Coronary artery (tissue), 2 donors: ENCODE measurements around the gene CRYGS.
"Not testable (repeated sequence)": the region's sequence is repeated elsewhere in the genome, so short reads cannot be mapped to it uniquely, and the experiment has no call there.

Source experiments
- DNase-seq: peaks from one replicate; pipeline ENCODE4 v3.0.0-alpha.2; 2017; ENCODE audit warnings: low spot score
- H3K27ac ChIP-seq, 2 donors: fragments of 200-600 bp; sonication (generic); one replicate each; pipeline ENCODE4 v1.5.1; 2016 to 2019
- H3K4me3 ChIP-seq: fragments of 200-600 bp; sonication (generic); 2 replicates; pipeline ENCODE4 v1.5.1; 2016; ENCODE audit warnings: mild to moderate bottlenecking, moderate library complexity
- TF ChIP-seq, protein P1 (sequence below): fragments of 200-600 bp; sonication (generic); IDR thresholded peaks from one replicate; pipeline ENCODE4 v1.5.1; 2019; ENCODE audit warnings: antibody characterized with exemption

Gene CRYGS

DNA sequence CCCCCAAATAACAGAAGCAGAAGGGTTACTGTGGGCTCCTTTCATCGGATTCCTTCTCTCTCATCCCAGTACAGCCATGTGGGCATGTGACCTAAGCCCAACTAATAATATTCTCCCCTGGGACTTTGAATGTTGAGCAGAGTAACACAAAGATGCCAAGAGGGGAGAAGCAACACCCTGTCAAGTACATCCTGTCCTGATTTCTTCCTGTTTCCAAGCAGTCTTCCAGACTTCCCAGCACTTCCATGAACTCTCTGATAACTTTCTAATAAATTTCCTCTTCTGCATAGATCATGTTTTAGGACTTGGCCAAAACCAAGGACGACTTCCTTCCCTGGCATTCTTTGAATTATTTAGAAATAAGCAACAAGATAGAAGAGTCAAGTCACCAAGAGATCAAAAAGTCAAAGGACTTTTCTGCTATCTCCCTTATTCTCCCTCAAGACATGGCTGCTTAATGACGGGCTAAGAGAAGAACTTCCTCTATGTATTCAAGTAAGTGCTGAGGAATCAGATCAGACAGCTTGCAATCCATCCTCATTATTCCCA is 37.9 kb downstream of the CRYGS start:
- Histone ChIP-seq H3K27ac (no peak overlapping the region), H3K4me3 (no peak overlapping the region)
- no peak for DNase-seq
- TF ChIP-seq, protein P1, sequence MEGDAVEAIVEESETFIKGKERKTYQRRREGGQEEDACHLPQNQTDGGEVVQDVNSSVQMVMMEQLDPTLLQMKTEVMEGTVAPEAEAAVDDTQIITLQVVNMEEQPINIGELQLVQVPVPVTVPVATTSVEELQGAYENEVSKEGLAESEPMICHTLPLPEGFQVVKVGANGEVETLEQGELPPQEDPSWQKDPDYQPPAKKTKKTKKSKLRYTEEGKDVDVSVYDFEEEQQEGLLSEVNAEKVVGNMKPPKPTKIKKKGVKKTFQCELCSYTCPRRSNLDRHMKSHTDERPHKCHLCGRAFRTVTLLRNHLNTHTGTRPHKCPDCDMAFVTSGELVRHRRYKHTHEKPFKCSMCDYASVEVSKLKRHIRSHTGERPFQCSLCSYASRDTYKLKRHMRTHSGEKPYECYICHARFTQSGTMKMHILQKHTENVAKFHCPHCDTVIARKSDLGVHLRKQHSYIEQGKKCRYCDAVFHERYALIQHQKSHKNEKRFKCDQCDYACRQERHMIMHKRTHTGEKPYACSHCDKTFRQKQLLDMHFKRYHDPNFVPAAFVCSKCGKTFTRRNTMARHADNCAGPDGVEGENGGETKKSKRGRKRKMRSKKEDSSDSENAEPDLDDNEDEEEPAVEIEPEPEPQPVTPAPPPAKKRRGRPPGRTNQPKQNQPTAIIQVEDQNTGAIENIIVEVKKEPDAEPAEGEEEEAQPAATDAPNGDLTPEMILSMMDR: no peak

DNA sequence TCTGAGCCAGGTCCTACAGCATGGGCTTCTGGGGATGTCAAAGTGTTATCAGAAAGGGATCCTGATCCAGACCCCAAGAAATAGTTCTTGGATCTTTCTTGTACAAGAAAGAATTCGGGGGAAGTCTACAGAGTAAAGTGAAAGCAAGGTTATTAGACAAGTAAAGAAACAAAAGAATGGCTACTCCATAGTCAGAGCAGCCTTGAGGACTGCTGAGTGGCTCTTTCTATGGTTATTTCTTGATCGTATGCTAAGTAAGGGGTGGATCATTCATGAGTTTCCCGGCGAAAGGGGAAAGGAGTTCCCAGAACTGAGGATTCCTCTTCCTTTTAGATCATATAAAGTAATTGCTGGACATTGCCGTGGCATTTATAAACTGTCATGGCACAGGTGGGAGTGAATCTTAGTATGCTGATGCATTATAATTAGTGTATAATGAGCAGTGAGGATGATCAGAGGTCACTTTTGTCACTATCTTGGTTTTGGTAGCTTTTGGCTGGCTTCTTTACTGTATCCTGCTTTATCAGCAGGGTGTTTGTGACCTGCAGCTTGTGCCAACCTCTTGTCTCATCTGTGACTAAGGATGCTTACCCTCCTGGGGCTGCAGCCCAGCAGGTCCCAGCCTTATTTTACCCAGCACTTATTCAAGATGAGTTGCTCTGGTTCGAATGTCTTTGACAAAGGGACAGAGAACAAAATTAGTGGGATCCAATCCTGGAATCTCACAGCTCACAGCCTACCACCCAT is 41.0 kb downstream of the CRYGS start:
- Histone ChIP-seq H3K4me3 (peak overlapping the region; percentile 61), H3K27ac (peak overlapping the region in 1 of 2 donors; percentile 17)
- no peak for DNase-seq
- TF ChIP-seq, protein P1: no peak

DNA sequence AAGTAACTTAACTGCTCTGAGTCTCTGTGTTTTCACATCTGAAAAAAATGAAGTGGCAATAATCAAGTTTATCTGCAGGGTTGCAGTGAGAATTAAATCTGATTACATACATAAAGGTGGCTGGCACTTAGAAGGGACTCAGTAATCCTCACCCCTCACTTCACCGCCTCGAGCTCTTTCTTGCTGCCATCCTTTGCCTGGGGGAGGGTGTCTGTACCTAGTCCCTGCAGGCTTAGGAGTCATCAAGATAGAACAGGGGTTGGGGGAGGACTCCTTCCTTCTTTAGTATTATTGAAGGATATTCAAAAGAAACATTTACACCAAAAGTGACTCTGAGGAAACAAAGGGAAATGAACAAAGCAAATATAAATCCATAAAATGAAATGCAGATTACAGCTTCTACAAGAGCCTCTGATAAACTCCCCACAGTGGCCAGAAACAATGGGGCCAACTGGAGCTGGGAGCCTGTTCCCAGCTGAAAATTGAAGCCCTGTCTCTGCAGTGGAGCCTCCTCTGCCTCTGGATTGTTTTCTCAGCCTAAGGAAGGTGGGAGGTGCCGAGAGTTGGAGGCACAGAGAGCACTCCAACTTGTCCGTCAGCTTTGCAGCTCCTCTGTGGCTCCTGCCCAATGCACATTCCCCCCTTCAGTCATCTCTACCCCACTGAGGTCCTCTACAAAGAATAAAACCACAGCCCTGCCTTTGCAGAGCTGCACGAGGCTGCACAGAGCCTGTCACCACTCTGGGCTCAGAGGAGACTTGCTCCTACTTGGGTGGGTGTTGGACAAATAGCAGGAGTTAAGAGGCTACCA is 41.8 kb downstream of the CRYGS start:
- DNase-seq: no peak
- Histone ChIP-seq H3K4me3 (peak overlapping the region; percentile 61), H3K27ac (peak overlapping the region in 1 of 2 donors; percentile 17)
- TF ChIP-seq, protein P1: no peak

DNA sequence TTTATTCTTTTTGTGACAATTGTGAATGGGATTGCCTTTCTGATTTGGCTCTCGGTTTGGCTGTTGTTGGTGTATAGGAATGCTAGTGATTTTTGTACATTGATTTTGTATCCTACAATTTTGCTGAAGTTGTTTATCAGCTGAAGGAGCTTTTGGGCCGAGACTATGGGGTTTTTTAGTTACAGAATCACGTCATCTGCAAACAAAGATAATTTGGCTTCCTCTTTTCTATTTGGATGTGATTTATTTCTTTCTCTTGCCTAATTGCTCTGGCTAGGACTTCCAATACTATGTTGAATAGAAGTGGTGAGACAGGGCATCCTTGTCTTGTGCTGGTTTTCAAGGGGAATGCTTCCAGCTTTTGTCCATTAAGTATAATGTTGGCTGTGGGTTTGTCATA is 44.2 kb downstream of the CRYGS start:
- H3K4me3 ChIP-seq, DNase-seq, H3K27ac ChIP-seq: not testable (repeated sequence)

DNA sequence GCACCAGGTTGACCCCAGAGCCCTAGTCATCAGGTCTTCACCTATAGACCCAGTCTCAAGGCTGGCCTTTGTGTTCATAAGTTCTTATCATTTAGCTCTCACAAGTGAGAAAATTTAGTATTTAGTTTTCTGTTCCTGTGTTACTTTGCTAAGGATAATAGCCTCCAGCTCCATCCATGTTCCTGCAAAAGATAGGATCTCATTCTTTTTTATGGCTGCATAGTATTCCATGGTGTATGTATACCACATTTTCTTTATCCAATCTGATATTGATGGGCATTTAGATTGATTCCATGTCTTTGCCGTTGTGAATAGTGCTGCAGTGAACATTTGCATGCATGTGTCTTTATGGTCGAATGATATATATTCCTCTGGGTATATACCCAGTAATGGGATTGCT is 46.2 kb downstream of the CRYGS start:
- H3K27ac ChIP-seq, H3K4me3 ChIP-seq, DNase-seq: not testable (repeated sequence)

DNA sequence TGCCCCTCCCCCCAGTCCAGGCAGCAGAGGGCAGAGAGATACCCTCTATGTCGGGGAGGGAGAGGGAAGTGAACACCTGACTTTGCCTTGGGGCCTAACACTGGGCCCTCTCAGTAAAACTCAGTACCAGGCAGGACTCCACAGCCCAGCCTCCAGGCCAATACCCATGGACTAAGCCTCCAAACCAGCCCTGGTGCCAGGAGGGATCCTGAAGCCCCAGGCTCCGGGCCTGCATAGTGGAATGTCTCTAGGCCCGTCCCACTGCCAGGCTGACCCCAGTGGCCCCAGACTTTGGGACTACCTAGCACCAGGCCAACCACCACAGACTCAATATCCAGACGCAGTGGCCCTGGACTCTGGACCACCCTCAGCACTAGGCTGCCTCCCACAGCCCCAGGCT is 46.6 kb downstream of the CRYGS start:
- Histone ChIP-seq H3K27ac (no peak overlapping the region), H3K4me3 (no peak overlapping the region)
- no peak for DNase-seq
- TF ChIP-seq, protein P1: no peak

DNA sequence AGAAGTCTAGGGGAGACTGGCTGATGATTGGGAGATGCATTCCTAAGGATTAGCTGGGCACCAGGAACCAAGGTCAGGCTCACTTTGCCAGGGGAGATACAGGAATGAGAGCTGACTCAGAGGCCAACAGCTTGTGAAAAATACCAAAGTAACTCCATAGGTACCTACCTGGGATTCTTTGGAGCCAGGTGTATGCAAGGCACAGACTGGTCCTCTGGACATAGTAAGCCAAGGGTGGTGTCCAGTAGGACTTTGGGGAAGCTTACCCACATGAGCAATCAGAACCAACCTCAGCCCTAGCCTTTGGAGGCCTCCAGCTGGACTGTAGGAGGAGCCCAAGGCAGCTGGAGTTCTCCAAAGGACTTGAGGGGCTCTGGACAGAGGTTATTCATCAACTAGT is 47.5 kb downstream of the CRYGS start:
- TF ChIP-seq, protein P1: no peak
- no peak for DNase-seq
- Histone ChIP-seq H3K27ac (no peak overlapping the region), H3K4me3 (no peak overlapping the region)

DNA sequence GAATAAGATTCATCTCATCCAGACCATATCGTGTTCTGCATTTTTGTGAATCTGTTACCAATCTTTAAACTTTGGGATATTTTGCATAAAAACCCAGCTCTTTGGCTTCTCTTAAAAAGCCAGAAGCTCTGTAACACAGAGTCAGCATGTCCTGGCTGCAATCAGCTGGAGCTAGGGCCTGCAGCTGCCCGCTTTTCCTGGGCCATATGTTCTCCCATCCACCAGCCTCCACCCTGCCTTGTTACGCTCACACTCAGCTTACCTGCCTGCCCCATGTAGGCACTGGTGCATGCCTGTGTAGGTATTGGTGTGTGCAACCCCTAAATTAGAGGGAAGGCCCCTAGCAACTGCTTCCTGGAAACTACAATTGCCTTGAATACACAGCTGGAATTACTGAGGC is 48.2 kb downstream of the CRYGS start:
- no peak for DNase-seq

More for the DNA sequence above, 48.2 kb downstream of the CRYGS start:
- Histone ChIP-seq H3K27ac (peak overlapping the region; percentile 68 to 78), H3K4me3 (no peak overlapping the region)
- TF ChIP-seq, protein P1: no peak
